Subcutaneous preadipocyte (primary cell): ENCODE data around the gene ODF2. TPM values are rescaled to one million over a fixed set of nuclear protein-coding genes. Genes with fewer than 3 reads are reported as not detected.

ENCODE experiments used
- small RNA-seq: library from RNA; depleted of rRNA; stranded (forward); fragments of <200 nt; gene quantifications from one replicate; pipeline ENCODE3, GENCODE V24; 2012
- total RNA-seq: library from RNA; depleted of rRNA; stranded (reverse); fragments of >200 nt; gene quantifications from 2 replicates; pipeline ENCODE4 v1.2.3, GENCODE V29; 2012

Gene ODF2
- 41.5 and 55.9 TPM in 2 replicates for total RNA-seq

DNA sequence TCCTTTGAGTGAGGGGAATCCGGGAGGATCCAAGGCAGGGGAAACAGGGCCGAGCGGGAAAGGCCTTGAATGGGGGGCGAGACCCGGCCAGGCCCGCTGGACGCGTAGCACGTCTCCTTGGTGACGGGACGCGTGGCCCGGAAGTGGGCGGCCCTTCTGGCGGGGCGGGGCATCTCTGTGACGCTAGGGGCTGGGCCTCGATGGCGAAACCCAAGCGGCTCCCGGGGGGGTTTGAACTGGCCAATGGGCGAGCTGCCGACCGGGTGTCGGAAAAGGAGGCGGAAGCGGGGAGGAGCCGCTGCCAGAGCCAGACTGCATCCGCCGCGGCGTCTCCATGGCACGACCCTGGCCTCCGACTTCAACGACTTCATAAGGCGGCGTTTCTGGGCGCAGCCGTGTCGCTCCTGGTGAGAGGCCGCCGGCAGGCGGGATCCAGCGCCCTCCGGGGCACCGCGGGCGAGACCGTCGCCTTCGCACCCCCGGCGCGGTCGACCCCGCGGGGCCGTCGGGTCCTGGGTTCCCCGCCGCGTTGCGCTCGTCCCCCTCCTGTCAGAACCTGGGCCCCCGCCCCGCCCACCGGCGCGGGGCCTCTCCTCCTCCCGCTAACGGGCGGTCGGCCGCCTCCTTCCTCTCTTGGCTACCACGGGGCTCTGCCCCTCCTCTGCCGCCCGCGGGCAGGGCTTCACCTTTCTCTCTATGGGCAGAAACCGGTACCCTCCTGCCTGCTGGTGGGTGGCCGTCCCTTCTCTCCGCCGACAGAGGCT lies at the start of gene ODF2:
TSS of gene ODF2 (plus strand) at position 158 of the 764 bp plus-strand sequence. CDS start at position 244, 86 bp downstream.

GRCh38 chr9:128420651-128421481 lies 34.9 kb upstream of the ODF2 start, which contains the start of gene CERCAM:
TSS of gene CERCAM (plus strand) at chr9:128420857. CDS start at chr9:128420878, 21 bp downstream.

GRCh38 chr9:128504485-128505413 lies 48.9 kb downstream of the ODF2 start, which contains the start of gene GLE1:
TSS of gene GLE1 (plus strand) at chr9:128504719. CDS start at chr9:128504806, 87 bp downstream.

Small RNA genes lying within 50 kb of the gene (small RNA-seq; reads per million reads assigned to genes)
- 0.11 reads per million for gene RNU7-171P

Other genes with a start within 250 kb of the ODF2 start
- gene GOLGA2, start 180.0 kb upstream of the ODF2 start, total RNA-seq = 61.4 and 70.2 TPM in 2 replicates
- 19.5 and 23.1 TPM in 2 replicates for gene SWI5, start 179.7 kb upstream of the ODF2 start, total RNA-seq
- gene TRUB2, start 133.6 kb upstream of the ODF2 start, total RNA-seq = 21.7 and 26.2 TPM in 2 replicates
- 43.0 and 45.9 TPM in 2 replicates for gene COQ4, start 133.2 kb upstream of the ODF2 start, total RNA-seq
- 22.8 and 29.9 TPM in 2 replicates for gene SLC27A4, start 115.5 kb upstream of the ODF2 start, total RNA-seq
- gene URM1, start 84.6 kb upstream of the ODF2 start, total RNA-seq = 28.2 and 32.7 TPM in 2 replicates
- gene CERCAM, start 35.1 kb upstream of the ODF2 start, total RNA-seq = 55.1 and 75.0 TPM in 2 replicates
- 33.1 and 39.5 TPM in 2 replicates for gene GLE1, start 48.7 kb downstream of the ODF2 start, total RNA-seq
- 283 and 383 TPM in 2 replicates for gene SPTAN1, start 96.6 kb downstream of the ODF2 start, total RNA-seq
- 62.1 and 83.9 TPM in 2 replicates for gene DYNC2I2, start 200.8 kb downstream of the ODF2 start, total RNA-seq
- gene SET, start 233.2 kb downstream of the ODF2 start, total RNA-seq = 321 and 441 TPM in 2 replicates
- gene PKN3, start 246.5 kb downstream of the ODF2 start, total RNA-seq = 1.8 and 3.3 TPM in 2 replicates